Embryonic facial prominence (tissue), 1 donor: ENCODE data around the gene HDAC1.
"Not testable (repeated sequence)": the region's sequence is repeated elsewhere in the genome, so short reads cannot be mapped to it uniquely, and the experiment has no call there.

Experiments used
- DNase-seq: peaks from one replicate; pipeline ENCODE4 v3.0.0-alpha.2; 2016; ENCODE audit errors: extremely low spot score

The HDAC1 gene

DNA sequence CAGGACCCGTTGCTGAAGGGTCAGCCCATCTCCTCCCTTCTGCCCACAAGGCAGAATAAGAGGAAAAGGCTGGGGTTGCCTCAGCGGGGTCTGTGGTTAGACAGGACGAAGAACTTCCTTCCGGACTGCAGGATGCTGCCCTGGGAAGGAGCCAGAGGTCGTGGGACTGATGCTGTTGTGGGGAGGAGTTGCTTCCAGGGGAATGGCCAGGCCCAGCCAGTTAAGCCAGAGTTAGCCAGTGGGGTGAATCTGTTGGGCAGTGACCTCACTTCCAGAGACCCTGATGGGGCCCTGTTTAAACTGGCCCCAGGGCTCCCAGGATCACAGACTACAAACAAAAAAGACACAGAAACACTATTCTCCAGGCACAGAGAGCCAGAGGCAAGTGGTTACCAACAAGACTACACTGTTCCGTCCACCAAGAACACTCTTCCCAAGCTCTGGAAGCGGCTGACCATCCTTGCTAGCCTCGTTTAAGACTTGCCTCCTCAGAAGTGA lies 57.4 kb downstream of the HDAC1 start:
- DNase-seq: no peak

DNA sequence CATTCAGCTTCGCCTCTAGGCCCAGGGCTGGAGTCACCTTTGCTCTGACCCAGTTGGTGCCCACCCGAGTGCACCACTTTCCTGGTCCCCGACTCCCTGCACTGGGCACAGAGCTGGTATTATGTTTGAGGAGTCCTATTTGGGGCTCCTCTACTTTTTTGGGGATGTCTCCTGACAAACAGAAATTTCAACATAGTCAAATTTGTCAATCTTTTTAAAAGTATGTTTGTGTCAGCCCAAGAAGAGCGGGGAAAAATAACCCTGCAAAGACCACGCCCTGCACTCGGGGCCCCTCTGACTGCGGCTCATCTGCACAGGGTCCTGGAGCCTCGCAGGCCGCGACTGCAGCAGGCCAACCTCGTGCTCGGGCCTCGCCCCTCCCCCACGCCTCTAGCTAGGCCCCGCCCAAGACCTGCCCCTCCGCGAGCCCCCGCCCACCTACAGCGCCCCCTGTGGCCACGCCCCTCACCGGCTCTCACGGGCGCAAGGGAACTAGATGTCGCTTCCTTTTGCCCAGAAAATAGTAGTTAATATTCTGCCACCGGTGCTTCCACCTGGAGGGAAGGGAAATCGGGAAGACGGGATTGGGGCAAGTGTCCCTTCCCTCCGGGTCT lies 59.0 kb downstream of the HDAC1 start:
- no peak for DNase-seq

DNA sequence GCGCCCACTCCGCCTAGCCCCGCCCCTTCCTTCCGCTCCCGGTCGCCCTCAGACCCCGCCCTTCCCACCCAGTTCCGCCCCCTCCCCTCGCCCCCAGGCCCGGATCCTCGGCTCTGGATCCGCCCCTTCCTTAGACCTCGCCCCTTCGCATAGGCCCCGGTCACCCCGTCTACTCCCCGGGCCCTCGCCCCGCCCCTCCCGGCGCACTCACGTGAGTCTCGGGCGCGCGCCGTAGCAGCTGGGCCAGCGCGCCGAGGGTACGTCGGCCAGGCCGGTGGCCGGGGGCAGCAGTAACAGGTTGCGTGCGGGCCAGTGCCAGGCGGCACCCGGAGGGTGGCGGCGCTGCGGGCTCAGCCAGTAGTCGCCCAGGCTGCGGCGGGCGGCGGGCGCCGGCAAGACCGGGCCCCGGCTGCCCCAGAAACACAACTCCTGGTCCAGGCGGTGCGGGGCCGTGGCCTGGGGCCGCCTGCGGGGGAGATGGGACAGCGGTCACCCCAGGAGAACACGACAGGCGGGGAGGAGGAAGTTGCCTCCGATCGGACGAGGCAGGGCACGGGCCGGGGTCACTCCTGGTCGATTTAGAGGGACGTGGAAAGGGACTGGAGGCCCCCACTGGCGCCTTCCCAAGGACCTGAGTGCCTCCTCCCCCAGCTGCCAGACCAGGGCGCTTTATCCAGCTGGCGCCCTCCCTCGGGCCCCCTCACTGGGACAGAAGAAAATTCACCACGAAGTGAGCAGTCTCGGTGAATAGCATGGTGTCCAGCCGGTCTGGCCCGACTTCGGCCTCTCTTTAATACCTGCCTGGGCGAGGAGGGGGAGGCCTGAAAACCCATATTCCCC lies 59.7 kb downstream of the HDAC1 start:
- DNase-seq: peak; percentile 91

DNA sequence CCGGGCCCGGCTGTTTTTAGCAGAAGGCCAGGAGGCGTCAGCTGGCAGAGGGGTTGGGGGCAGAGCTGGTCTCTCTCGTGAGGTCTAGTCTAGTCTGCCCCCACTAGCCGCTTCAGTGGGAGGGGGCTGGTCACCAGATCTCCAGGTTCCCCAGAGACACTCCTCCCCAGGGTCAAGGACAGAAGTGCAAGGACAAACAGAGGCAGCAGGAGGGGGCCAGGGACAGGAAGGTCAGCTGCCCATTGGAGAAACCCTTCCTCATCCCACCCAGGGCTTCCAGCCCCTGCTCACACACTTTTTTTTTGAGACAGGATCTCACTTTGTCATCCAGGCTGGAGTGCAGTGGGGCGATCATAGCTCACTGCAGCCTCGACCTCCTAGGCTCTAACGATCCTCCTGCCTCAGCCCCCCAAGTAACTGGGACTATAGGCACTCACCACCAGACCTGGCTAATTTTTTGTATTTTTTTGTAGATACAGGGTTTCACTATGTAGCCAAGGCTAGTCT lies 60.4 kb downstream of the HDAC1 start:
- no peak for DNase-seq

DNA sequence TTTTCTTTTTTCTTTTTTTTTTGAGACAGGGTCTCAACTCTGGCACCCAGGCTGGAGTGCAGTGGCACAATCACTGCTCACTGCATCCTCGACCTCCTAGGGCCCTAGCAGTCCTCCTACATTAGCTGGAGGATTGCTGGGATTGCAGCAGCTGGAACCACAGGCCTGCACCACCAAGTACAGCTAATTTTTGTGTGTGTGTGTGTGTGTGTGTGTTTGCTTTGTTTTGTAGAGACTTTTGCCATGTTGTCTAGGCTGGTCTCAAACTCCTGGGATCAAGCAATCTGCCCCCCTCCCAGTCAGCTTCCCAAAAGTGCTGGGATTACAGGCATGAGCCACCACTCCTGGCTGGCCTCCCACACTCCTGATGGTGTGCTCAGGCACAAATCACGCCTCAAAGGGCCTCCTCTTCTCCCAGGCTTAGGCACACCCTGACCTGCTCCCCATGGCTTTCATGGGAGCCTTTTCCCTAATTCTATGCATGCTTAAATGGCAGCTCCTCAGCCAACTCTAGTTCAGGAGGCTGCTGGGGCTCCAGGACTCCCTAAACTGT lies 61.0 kb downstream of the HDAC1 start:
- no peak for DNase-seq

DNA sequence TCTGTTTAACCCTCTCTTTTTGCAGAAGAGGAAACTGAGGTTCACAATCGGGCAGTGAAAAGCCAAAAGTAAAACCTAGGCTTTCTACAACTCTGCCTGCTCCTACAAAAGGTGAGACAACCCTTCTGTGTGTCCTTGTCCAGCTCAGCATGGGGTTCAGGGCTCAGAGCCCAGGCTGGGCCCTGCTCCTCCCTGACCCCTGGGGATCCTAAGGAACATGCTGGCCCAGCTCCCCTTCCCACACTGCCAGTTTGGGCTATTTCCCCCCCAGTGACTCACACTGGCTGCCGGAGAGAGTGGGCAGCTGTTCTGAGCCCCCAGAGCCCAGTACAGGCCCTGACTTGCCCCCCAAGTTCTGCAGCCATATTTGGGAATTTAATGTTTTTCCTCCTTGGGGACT lies 61.5 kb downstream of the HDAC1 start:
- DNase-seq: no peak

DNA sequence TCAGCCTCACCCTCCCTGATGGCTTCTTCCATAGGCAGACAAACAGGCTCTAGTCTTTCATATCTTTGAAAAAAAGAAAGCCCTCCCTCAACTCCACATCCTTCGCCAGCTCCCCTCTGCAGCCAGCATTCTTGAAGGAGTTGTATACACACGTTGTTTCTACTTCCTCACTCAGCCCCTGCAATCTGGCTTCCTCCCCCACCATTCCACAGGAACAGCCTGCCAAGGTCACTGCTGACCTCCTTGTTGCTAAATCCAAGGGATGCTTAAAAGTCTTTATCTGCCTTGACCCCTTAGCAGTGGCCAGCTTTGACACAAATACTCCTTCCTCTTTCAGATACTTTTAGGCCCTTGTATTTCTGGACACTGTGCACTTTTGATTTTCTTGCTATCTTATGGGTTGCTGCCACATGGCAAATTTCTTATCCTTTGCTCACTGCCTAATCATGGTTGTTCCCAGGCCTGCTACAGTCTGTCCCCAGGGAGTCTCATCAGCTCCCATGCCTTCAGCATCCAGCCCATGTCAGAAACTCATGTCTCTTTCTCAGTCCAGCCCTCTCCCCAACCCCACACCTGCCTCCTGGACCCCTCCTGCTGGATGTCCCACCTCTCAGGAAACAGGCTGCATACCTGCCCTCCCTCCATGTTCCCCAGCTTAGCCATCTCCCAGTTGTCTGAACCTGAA lies 62.1 kb downstream of the HDAC1 start:
- no peak for DNase-seq

DNA sequence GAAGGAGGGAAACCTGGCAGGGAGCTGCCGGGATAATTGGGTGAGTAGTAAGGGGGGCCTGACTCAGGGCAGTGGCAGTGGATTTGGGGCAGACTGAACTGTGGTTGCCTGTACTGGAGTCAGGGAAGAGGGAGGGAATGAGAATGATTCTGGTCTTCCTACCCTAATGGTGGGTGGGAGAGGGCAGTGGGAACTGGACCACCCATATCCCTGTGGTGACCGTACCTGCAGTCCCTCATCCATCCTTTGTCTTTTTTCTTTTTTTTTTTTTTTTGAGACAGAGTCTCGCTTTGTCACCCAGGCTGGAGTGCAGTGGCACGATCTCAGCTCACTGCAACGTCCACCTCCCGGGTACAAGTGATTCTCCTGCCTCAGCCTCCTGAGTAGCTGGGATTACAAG lies 63.9 kb downstream of the HDAC1 start:
- not testable (repeated sequence) for DNase-seq

DNA sequence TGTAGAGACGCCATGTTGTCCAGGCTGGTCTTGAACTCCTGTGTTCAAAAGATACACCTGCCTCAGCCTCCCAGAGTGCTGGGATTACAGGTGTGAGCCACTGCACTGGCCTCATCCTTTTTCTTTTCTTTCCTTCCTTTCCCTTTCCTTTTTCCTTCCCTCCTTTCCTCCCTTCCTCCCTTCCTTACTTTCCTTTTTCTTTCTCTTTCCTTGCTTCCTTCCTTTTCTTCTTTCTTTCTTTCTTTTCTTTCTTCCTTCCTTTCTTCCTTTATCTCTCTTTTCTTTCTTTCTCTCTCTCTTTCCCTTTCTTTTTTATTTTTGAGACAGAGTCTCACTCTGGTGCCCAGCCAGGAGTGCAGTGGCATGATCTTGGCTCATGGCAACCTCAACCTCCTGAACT lies 64.6 kb downstream of the HDAC1 start:
- no peak for DNase-seq

DNA sequence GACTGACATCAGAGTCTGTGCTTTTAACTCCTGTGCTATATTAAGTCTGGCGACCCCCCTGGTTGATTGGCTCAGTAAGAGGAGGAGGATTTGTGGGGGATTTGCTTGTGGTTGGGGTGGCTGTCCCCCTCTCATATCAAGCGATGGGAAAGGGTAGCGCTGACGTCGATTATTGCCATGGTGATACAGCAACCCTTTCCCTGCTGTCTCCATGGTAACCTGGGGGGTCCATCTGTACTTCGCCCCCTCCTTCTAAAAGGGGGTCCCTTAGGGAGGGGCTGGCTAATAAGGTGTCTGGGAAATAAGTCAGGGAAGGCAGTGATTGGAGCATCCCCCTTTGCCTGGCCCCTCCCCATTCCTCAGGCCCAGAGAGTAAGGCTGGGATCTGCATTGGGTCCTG lies 65.7 kb downstream of the HDAC1 start:
- no peak for DNase-seq

DNA sequence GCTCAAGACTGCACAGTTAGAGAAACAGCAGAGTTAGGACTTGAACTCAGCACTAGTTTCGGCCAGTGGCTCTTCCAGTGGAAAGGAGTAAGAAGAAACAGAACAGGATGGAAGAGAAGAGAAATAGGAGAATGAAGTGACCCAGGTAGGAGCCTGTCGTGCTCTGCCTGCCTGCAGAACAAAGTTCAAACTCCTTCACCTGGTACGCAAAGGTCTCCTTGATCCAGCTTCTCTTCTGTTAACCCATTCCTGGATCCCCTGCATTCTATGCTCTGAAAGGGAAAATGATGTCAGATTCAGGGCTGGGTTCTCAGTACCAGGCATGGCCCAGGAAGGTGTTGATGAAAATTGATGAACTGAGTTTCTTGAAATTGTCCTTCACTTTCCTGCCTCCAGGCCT lies 66.6 kb downstream of the HDAC1 start:
- no peak for DNase-seq

DNA sequence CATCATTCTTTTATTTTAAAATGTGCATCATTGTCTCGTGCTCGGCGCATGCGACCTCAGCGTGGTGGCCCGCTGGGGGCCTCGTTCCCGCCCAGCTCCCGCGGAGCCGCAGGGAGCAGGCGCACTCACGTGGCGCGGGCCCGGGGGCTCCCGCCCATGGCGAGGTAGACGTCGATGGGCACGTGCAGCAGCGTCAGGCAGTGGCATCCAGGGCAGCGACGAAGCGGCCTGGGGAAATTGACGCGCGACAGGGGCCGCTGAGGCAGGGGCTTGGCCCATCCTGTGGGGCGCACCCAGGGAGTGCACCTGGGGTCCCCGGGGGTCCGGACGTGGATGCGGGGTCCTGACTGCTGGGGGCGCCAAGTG lies 69.4 kb downstream of the HDAC1 start:
- DNase-seq: no peak

DNA sequence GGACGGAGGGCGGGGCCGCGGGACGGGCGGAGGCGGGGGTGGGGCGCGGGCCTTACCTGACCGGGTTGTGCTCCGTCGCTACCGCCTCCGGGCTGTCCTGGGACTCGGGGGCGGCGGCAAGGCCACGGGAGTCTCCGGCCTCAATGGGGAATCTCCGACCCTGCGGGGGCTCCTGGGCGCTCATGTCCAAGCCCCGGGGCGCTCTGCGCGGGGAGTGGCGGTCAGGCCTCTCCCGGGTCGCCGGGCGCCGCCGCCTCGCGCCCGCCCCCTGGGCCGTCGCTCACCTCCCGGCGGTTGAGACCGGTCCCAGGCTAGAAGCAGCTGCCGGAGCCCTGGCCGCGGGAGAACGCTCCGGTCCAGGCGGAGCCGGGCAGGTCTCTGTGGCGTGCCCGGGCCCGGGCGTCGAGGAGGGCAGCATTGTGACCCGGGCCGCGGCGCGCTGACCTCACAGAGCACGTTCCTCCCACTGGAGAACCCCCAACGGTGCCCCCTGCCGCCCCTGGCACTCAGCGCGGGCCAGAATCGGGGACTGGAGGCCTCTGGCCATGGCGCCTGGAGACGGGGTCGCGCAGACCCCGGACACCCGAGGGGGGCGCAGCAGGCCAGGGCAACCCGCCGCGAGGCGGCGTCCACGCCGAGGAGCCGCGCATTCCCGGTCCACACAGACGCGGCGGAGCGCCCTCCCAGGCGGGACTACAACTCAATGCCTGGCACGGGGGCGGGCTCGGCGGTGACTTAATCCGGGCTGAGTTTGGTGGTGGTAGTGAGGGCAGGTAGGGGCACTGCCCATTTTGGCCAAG lies 70.0 kb downstream of the HDAC1 start:
- DNase-seq: no peak

DNA sequence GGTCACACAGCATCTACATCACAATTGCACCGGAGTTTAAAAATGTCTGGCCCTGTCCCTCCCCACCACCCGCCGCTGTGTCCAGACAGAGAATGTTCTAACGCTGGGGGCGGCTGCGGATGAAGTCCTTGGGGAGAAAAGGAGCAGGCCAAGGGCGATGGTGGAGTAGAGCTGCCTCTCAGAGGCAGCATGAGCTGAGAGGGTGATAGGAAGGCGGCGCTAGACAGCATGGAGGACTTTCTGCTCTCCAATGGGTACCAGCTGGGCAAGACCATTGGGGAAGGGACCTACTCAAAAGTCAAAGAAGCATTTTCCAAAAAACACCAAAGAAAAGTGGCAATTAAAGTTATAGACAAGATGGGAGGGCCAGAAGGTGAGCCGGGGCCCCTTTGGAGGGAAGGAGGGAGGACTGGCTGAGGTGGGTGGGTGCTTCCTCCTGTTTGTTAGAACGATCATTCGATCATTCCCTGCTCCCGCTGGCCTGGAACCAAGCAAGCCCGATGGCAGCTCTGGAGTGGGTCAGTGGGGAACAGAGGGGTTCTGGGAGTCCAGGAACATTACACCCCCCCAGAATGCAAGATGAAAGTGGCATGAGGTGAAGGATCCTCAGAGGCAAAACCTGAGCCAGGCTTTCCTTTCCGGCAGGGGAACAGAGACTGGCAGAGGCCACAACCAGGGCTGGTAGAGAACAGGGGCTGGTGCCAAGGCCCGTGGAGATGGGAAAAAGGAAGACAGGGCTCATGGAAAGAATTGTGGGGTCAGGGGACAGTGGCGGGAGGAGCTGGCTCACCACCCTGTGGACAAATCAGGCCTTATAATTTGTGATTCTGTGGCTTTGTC lies 70.8 kb downstream of the HDAC1 start, which contains the start of the genes FAM229A and TSSK3:
FAM229A (minus strand) TSS at position 12 of the 840 bp plus-strand sequence. CDS start 394 bp downstream, outside the sequence.
TSSK3 (plus strand) TSS at position 66 of the 840 bp plus-strand sequence; CDS start at position 229, 163 bp downstream.
- no peak for DNase-seq

DNA sequence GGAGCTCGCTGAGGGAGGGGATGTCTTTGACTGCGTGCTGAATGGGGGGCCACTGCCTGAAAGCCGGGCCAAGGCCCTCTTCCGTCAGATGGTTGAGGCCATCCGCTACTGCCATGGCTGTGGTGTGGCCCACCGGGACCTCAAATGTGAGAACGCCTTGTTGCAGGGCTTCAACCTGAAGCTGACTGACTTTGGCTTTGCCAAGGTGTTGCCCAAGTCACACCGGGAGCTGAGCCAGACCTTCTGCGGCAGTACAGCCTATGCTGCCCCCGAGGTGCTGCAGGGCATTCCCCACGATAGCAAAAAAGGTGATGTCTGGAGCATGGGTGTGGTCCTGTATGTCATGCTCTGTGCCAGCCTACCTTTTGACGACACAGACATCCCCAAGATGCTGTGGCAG lies 71.8 kb downstream of the HDAC1 start:
- no peak for DNase-seq

DNA sequence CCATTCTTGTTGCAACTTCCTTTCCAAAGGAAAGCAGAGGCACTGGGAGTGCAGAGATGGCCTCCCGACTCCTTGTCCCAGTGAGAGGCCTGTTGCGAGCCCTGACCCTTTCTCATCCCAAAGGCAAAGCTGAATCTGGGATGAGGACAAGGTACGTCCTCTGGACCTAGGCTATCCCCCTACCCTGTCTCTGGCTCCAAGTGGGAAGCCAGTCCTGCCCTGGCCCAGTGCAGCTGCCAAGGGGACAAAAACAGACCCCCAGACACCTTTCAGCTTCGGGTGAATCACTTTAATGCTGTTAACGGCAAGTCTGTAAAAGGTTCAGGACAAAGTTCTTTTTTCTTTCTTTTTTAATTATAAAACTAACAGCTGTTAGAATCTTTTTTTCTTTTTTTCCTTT lies 73.0 kb downstream of the HDAC1 start:
- no peak for DNase-seq

DNA sequence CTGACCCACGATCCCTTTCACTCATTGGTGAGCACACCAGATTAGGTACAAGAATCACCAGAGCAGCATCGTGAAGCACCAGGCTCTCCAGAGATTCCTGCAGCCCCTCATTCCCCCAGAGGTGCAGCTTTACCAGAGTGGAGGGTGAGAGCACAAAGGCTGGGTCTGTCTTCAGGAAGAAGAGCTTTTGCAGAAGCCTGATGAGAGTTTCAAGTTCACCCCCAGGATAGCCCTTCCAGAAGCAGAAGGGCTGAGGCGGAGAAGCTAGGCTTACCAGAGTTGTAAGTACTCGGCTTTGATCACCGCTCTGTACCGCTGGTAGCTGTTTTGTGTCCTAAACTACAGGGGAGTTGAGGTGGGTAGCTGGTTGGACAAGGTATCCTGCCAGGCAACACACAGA lies 73.6 kb downstream of the HDAC1 start:
- no peak for DNase-seq

DNA sequence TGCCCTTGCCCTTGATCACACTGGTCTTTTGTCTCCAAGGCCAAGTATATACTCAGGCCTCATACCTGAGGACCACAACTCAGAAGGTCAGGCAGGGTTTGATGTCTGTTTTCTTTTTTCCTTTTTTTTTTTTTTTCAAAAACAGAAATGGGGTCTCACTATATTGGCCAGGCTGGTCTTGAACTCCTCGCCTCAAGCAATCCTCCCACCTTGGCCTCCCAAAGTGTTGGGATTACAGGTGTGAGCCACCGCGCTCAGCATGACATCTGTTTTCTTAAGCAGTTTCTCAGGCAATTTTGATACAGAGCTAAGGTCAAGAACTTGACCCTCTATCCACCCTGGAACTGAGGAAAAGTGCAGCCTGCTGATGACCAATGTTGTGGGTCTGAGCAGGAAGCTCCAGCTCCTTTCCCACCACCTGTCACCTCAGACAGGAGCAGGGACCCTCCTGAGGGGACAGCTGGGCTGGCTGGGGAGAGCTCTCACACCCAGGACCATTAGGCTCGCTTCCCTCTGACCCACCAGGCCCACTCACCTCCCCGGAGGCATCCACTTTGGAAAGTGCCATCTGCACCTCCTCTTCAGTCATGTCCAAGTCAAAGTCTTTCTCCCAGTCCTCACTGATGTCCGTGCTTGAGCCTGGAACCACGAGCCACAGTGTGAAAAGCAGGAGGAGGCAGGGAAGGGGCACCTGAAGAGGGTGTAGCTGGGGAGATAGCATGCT lies 76.2 kb downstream of the HDAC1 start:
- DNase-seq: no peak

DNA sequence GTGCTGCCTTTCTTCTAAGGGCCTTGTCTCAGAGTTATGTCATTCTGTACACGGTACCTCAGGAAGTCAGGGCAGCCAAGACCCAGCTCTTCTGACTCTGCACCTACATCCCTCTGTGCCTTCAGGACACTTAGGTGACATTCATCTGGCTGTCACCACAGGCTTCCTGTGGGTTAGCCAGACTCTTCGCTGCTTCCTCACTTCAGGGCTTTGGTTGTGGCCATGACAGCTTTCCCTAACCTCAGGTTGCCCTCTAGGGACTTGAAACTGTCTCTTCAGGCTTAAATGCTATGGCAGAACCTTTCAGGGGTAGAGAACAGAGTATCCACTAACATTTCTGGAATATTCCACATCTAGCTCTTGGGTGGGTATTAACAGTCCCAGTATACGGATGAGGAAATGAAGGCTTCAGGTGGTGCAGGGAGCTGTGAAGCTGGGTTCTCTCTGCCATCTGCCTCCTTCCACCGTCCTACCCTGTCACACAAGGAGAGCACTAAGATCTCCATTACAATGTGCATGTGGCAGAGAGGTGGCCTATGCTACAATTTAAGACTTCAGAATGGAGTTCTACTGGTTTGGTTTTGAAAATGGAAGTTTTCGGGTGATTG lies 80.4 kb downstream of the HDAC1 start:
- no peak for DNase-seq
